Measurements from ENCODE around the gene MAPK1.
A peak's percentile ranks its signal among the peaks of the same experiment; 100 is the strongest.

Gene MAPK1

GRCh38 chr22:21741790-21742189, 125.7 kb downstream of the MAPK1 start:
- H3K36me3 ChIP-seq (ENCODE audit: control insufficient read depth in 5 of 5, insufficient read depth in 5 of 5, low read length in 5 of 5) = no peaks in the 10 kb centered on the region
- no peaks in the 10 kb centered on the region for H3K4me1 ChIP-seq (ENCODE audit: control insufficient read depth in 5 of 5, insufficient read depth in 5 of 5, low read length in 5 of 5)
- no peak overlapping the region for H3K4me3 ChIP-seq (ENCODE audit: low read depth in 1 of 5, low read length in 5 of 5)
- H3K27me3 ChIP-seq (ENCODE audit: control insufficient read depth in 5 of 5, insufficient read depth in 4 of 5, low read length in 5 of 5) = no peaks in the 10 kb centered on the region
- no peak overlapping the region for H3K27ac ChIP-seq (ENCODE audit: low read depth, low read length)
- no peak overlapping the region for H3K9ac ChIP-seq (ENCODE audit: low read length in 5 of 5)
- H3K9me3 ChIP-seq (ENCODE audit: control insufficient read depth in 5 of 5, low read length in 5 of 5) = no peaks in the 10 kb centered on the region

DNA sequence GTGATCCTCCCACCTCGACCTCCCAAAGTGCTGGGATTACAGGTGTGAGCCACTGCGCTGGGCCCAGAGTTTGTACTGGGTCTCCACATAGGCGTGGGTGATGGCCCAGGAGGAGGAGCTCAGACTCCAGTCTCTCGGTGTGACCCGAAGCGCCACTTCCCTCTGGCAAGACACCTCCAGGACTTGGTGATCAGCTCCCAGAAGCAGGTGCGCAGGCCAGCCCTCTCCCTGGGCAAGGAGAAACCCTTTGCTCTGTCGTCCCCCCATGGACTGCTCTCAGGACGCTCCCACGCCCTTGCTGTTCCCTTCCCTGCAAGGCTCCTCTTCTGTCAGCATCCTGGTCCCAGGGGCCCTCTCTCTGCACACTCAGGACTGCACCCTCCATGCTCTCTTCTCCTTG, 126.4 kb downstream of the MAPK1 start:
- peaks cover 0 to 5% (median 4%) of the 10 kb centered on the region in 5 donors for H3K4me1 ChIP-seq (ENCODE audit: control insufficient read depth in 5 of 5, insufficient read depth in 5 of 5, low read length in 5 of 5)
- H3K9me3 ChIP-seq (ENCODE audit: control insufficient read depth in 5 of 5, low read length in 5 of 5) = no peaks in the 10 kb centered on the region
- H3K9ac ChIP-seq (ENCODE audit: low read length in 5 of 5) = no peak overlapping the region
- H3K4me3 ChIP-seq (ENCODE audit: low read depth in 1 of 5, low read length in 5 of 5) = no peak overlapping the region
- no peak overlapping the region for H3K27ac ChIP-seq (ENCODE audit: low read depth, low read length)
- H3K36me3 ChIP-seq (ENCODE audit: control insufficient read depth in 5 of 5, insufficient read depth in 5 of 5, low read length in 5 of 5) = no peaks in the 10 kb centered on the region
- H3K27me3 ChIP-seq (ENCODE audit: control insufficient read depth in 5 of 5, insufficient read depth in 4 of 5, low read length in 5 of 5) = no peaks in the 10 kb centered on the region

GRCh38 chr22:21739828-21740377, 127.5 kb downstream of the MAPK1 start:
- Histone ChIP-seq H3K9ac (ENCODE audit: low read length in 5 of 5) (no peak overlapping the region), H3K9me3 (ENCODE audit: control insufficient read depth in 5 of 5, low read length in 5 of 5) (no peaks in the 10 kb centered on the region), H3K27ac (ENCODE audit: low read depth, low read length) (no peak overlapping the region), H3K4me3 (ENCODE audit: low read depth in 1 of 5, low read length in 5 of 5) (no peak overlapping the region), H3K27me3 (ENCODE audit: control insufficient read depth in 5 of 5, insufficient read depth in 4 of 5, low read length in 5 of 5) (no peaks in the 10 kb centered on the region), H3K36me3 (ENCODE audit: control insufficient read depth in 5 of 5, insufficient read depth in 5 of 5, low read length in 5 of 5) (no peaks in the 10 kb centered on the region), H3K4me1 (ENCODE audit: control insufficient read depth in 5 of 5, insufficient read depth in 5 of 5, low read length in 5 of 5) (peaks cover 1 to 9% (median 7%) of the 10 kb centered on the region in 5 donors)

- Histone ChIP-seq H3K27ac (ENCODE audit: low read depth, low read length) (no peak overlapping the region), H3K4me3 (ENCODE audit: low read depth in 1 of 5, low read length in 5 of 5) (no peak overlapping the region), H3K27me3 (ENCODE audit: control insufficient read depth in 5 of 5, insufficient read depth in 4 of 5, low read length in 5 of 5) (no peaks in the 10 kb centered on the region), H3K36me3 (ENCODE audit: control insufficient read depth in 5 of 5, insufficient read depth in 5 of 5, low read length in 5 of 5) (no peaks in the 10 kb centered on the region), H3K4me1 (ENCODE audit: control insufficient read depth in 5 of 5, insufficient read depth in 5 of 5, low read length in 5 of 5) (peaks cover 1 to 15% (median 13%) of the 10 kb centered on the region in 5 donors), H3K9me3 (ENCODE audit: control insufficient read depth in 5 of 5, low read length in 5 of 5) (no peaks in the 10 kb centered on the region), H3K9ac (ENCODE audit: low read length in 5 of 5) (no peak overlapping the region)
These were observed 128.5 kb downstream of the MAPK1 start for GRCh38 chr22:21738966-21739365.

DNA sequence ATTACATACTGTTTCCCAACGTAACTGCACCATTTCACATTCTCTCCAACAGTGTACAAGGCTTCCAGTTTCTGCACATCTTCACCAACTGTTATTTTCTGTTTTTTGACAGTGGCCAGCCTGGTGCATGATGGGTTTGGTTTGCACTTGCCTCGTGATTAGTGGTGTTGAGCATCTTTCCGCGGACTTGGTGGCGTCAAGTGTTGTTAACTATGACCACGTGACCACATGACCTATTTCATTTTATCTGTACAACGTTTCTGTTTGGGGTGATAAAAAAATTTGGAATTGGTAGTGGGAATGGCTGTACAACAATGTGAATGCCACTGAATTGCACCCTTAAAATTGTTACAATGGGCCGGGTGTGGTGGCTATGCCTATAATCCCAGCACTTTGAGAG, 129.4 kb downstream of the MAPK1 start:
- H3K36me3 ChIP-seq (ENCODE audit: control insufficient read depth in 5 of 5, insufficient read depth in 5 of 5, low read length in 5 of 5) = no peaks in the 10 kb centered on the region
- H3K4me1 ChIP-seq (ENCODE audit: control insufficient read depth in 5 of 5, insufficient read depth in 5 of 5, low read length in 5 of 5) = peaks cover 1 to 15% (median 13%) of the 10 kb centered on the region in 5 donors
- no peaks in the 10 kb centered on the region for H3K27me3 ChIP-seq (ENCODE audit: control insufficient read depth in 5 of 5, insufficient read depth in 4 of 5, low read length in 5 of 5)
- H3K9ac ChIP-seq (ENCODE audit: low read length in 5 of 5) = no peak overlapping the region
- no peak overlapping the region for H3K4me3 ChIP-seq (ENCODE audit: low read depth in 1 of 5, low read length in 5 of 5)
- no peak overlapping the region for H3K27ac ChIP-seq (ENCODE audit: low read depth, low read length)
- H3K9me3 ChIP-seq (ENCODE audit: control insufficient read depth in 5 of 5, low read length in 5 of 5) = no peaks in the 10 kb centered on the region

DNA sequence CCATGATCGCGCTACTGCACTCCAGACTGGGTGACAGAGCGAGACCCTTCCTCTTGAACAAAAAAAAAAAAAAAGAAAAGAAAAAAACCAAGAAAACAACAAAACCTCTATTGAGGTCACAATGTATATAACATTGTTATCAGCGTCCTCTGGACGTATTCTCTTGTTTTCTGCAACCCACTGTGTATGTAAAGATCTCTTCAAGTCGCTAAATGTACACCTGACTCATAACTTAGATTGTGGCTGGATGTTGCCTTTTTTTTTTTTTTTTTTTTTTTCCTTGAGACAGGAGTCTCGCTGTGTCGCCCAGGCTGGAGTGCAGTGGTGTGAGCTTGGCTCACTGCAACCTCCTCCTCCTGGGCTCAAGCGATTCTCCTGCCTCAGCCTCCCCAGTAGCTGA, 130.5 kb downstream of the MAPK1 start:
- Histone ChIP-seq H3K27ac (ENCODE audit: low read depth, low read length) (no peak overlapping the region), H3K9ac (ENCODE audit: low read length in 5 of 5) (no peak overlapping the region), H3K4me3 (ENCODE audit: low read depth in 1 of 5, low read length in 5 of 5) (no peak overlapping the region), H3K36me3 (ENCODE audit: control insufficient read depth in 5 of 5, insufficient read depth in 5 of 5, low read length in 5 of 5) (no peaks in the 10 kb centered on the region), H3K9me3 (ENCODE audit: control insufficient read depth in 5 of 5, low read length in 5 of 5) (no peaks in the 10 kb centered on the region), H3K4me1 (ENCODE audit: control insufficient read depth in 5 of 5, insufficient read depth in 5 of 5, low read length in 5 of 5) (peaks cover 1 to 15% (median 13%) of the 10 kb centered on the region in 5 donors), H3K27me3 (ENCODE audit: control insufficient read depth in 5 of 5, insufficient read depth in 4 of 5, low read length in 5 of 5) (no peaks in the 10 kb centered on the region)

DNA sequence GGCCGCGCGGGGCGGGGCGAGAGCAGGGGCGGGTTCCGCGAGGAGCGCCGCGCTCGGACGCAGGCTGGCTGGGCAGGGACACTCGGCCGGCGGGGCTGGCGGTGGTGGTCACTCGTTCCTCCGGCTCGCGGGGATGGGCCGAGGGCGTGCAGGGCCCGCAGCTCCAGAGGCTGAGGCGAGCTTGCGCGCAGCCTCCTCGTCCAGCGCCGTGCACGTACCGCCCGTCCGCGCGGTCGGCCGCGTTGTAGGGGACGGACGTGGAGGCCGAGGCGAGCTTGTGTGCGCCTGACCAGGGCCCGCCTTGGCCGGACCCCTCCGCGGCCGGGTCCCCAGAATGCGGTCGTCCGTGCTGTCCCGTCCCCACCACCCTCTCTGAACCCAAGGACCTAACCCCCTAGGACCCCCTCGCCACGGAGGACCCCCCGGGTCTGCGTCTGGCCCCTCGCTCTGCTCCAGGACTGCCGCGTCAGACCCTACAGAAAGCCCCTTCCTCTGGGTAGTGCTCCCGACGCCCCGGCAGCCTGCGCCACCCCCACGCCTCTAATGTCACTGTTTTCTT, 131.3 kb downstream of the MAPK1 start:
- Histone ChIP-seq H3K4me3 (ENCODE audit: low read depth in 1 of 5, low read length in 5 of 5) (peak overlapping the region in 4 of 5 donors; percentile 65 to 85 (median 68)), H3K27ac (ENCODE audit: low read depth, low read length) (no peak overlapping the region), H3K9ac (ENCODE audit: low read length in 5 of 5) (peak overlapping the region in 2 of 5 donors; percentile 33 to 56), H3K27me3 (ENCODE audit: control insufficient read depth in 5 of 5, insufficient read depth in 4 of 5, low read length in 5 of 5) (no peaks in the 10 kb centered on the region), H3K9me3 (ENCODE audit: control insufficient read depth in 5 of 5, low read length in 5 of 5) (no peaks in the 10 kb centered on the region), H3K4me1 (ENCODE audit: control insufficient read depth in 5 of 5, insufficient read depth in 5 of 5, low read length in 5 of 5) (peaks cover 1 to 15% (median 13%) of the 10 kb centered on the region in 5 donors), H3K36me3 (ENCODE audit: control insufficient read depth in 5 of 5, insufficient read depth in 5 of 5, low read length in 5 of 5) (no peaks in the 10 kb centered on the region)

DNA sequence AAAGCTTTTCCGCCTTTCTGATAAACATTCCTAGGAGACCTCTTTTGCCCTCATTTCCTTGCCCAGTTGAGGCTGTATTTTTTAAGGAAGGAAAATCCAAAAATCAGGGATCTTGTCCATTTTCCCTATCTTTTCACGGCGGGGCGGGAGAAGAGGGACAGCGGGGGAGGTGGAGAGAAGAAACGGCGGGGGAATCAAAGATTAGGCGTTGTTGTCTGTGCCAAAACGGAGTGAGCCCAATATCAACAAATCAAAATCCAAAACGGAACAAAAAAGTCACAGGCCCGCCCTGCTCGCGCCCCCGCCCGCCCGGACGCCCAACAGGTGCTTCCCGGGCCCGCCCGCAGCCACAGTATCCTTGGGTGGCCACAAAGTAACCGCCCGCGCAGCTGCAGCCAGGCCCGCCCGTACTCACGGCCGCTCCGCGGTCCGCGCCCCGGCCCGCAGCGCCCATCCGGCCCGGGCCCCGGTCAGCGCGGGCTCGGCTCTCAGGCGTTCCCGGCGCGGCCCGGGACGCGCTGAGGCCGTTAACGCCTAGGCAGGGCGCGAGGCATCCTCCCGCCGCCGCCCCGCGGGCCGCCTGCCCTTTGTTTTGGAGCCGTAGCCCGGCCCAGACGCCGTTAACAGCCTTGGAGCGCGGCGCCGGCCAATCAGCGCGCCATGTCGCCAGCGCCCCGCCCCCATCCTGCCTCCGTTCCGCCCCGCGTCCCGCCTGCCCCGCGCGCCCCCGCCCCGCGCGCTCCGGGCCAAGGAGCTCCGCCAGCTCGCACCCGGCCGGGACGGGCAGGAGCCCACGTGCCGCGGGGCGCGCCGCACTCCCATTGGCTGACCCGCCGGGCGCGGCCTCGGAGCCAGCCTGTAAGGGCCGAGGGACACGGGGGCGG, 132.0 kb downstream of the MAPK1 start, which contains the start of gene YPEL1:
YPEL1 (minus strand) TSS at position 595 of the 884 bp plus-strand sequence. CDS start 25,050 bp downstream, outside the sequence.
- no peaks in the 10 kb centered on the region for H3K9me3 ChIP-seq (ENCODE audit: control insufficient read depth in 5 of 5, low read length in 5 of 5)
- H3K9ac ChIP-seq (ENCODE audit: low read length in 5 of 5) = peak within 1 kb of the TSS in 4 of 5 donors; percentile 40 to 79 (median 55)
- H3K36me3 ChIP-seq (ENCODE audit: control insufficient read depth in 5 of 5, insufficient read depth in 5 of 5, low read length in 5 of 5) = no peaks in the 10 kb centered on the region
- no peaks in the 10 kb centered on the region for H3K27me3 ChIP-seq (ENCODE audit: control insufficient read depth in 5 of 5, insufficient read depth in 4 of 5, low read length in 5 of 5)
- H3K4me3 ChIP-seq (ENCODE audit: low read depth in 1 of 5, low read length in 5 of 5) = peak within 1 kb of the TSS; percentile 67 to 85 (median 74)
- H3K27ac ChIP-seq (ENCODE audit: low read depth, low read length) = no peak within 1 kb of the TSS
- H3K4me1 ChIP-seq (ENCODE audit: control insufficient read depth in 5 of 5, insufficient read depth in 5 of 5, low read length in 5 of 5) = peaks cover 1 to 15% (median 13%) of the 10 kb centered on the region in 5 donors

DNA sequence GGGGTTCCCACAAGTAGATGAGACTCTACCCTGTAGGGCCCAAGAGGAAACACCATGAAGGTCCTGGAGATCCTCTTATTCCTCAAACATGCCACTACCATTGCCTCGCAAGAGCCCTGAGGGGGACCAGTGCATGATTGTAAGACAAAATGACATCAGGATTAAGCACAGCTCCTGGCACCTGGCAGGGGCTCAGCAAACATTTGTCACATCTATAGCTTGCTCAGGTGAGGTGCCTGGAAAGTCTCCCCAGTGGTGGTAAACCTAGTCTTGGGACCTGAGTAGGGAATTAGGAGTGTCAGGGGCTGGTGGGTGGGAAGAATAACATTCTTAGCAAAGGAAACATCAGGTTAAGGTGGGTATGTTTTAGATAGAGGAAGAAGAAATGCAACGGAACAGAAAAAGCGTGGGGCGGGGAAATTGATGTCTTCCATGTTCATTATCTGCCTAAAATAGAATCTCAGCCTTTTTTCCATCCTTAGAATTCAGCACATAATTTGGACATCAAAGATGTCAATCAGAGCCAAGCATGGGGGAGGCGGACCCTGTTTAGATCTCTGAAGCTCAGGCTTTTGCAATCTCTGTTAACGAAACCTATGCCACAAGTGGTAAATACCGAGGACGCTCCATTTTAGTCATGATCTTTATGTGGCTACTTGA, 132.8 kb downstream of the MAPK1 start:
- Histone ChIP-seq H3K9ac (ENCODE audit: low read length in 5 of 5) (peak overlapping the region in 4 of 5 donors; percentile 40 to 79 (median 55)), H3K27ac (ENCODE audit: low read depth, low read length) (no peak overlapping the region), H3K9me3 (ENCODE audit: control insufficient read depth in 5 of 5, low read length in 5 of 5) (no peaks in the 10 kb centered on the region)

More for the DNA sequence above, 132.8 kb downstream of the MAPK1 start:
- no peaks in the 10 kb centered on the region for H3K36me3 ChIP-seq (ENCODE audit: control insufficient read depth in 5 of 5, insufficient read depth in 5 of 5, low read length in 5 of 5)
- no peaks in the 10 kb centered on the region for H3K27me3 ChIP-seq (ENCODE audit: control insufficient read depth in 5 of 5, insufficient read depth in 4 of 5, low read length in 5 of 5)
- peaks cover 1 to 15% (median 13%) of the 10 kb centered on the region in 5 donors for H3K4me1 ChIP-seq (ENCODE audit: control insufficient read depth in 5 of 5, insufficient read depth in 5 of 5, low read length in 5 of 5)
- H3K4me3 ChIP-seq (ENCODE audit: low read depth in 1 of 5, low read length in 5 of 5) = peak overlapping the region; percentile 59 to 76 (median 69)

Data from subcutaneous abdominal adipose tissue (tissue), 5 donors.